ENCODE data around the gene PAX4.
"Not testable (repeated sequence)": the region's sequence is repeated elsewhere in the genome, so short reads cannot be mapped to it uniquely, and the experiment has no call there.

Gene PAX4

GRCh38 chr7:127585044-127585953 is 32.6 kb downstream of the PAX4 start, which contains the start of gene GCC1:
Gene GCC1 (minus strand): TSS chr7:127585596. CDS start chr7:127585182, 414 bp downstream.
- DNase-seq (ENCODE audit: low spot score), result peak; percentile 97

DNA sequence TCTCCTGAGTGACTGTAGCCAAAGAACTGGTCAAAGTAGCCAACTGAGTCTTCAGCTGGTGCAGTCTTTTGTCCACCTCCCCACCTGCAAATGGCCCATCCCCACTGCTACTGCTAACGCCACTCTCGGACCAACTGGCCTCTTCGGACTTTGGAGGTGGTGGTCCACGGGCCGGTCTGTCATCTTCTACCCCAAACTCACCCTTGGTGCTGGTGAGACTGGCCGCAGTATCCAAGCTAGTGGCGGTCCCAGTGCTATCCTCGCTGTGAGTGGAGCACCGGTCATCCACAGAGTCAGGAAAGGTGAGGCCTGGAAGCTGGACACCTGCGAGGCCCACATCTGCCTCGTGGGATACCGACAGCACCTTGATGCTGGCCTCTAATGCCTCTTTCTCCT is 33.3 kb downstream of the PAX4 start:
- no peak for DNase-seq (ENCODE audit: low spot score)

GRCh38 chr7:127582361-127582760 is 35.6 kb downstream of the PAX4 start:
- no peak for DNase-seq (ENCODE audit: low spot score)

DNA sequence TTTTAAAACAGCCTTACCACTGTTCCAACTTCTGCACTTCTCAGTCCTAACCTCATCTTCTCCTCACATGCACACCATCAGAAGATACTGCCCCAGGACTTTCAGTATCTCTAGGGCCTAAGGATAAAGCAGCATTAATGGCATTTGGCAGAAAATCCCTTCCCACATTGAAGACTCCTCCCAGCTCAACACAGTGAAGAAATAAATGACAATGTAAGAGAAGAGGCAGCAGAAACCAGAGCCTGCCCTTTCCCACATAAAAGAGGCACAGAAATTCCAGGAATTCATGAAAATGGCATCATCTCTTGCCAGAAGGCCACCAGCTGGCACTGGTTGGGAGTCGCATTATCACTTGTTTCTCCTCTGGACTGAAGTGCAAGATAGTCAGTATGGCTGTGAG is 36.2 kb downstream of the PAX4 start:
- no peak for DNase-seq (ENCODE audit: low spot score)

DNA sequence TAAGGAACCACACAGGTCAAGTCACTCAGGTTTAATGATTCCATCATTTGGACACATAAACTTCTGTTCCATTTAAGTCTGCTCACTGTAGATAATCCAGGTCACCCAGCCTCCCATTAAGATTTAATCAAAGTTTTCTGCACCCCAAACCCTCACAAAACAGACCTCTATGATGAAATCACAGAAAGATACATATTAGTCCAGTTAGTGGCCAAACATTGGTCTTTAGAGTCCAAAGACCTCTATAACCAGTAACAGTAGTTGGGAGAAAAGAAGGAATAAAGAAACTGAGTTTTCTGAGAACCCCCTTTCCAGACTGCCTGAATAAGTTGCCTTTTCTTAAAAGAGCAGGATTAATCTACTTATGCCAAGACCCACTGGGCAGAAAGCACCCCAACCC is 37.3 kb downstream of the PAX4 start:
- no peak for DNase-seq (ENCODE audit: low spot score)

DNA sequence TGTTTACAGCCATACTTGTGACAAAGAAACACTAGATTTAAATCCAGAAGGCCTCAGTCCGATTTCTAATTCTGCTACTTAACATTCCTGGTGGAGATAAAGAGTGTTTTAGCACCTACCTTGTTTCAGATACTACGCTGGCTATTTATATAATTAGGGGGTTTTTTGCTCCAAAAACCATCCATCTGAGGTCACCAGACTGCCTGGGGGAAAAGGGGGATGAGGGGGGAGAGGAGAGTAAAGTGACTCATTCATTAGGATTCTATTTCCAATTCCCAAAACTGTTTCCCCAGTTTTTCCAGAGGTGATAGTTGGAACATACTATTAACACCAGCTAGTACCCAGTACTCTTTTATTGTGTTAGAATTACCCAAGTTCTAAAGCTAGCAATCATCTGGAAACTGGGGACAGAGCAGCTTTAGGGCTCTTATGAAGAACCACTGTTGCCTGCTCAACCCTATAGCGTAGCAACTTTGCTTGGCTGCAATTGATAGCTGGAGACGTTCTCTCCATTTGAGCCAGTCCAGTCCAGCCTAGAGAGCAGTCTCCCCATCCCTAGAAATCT is 39.1 kb downstream of the PAX4 start:
- DNase-seq (ENCODE audit: low spot score), result no peak

DNA sequence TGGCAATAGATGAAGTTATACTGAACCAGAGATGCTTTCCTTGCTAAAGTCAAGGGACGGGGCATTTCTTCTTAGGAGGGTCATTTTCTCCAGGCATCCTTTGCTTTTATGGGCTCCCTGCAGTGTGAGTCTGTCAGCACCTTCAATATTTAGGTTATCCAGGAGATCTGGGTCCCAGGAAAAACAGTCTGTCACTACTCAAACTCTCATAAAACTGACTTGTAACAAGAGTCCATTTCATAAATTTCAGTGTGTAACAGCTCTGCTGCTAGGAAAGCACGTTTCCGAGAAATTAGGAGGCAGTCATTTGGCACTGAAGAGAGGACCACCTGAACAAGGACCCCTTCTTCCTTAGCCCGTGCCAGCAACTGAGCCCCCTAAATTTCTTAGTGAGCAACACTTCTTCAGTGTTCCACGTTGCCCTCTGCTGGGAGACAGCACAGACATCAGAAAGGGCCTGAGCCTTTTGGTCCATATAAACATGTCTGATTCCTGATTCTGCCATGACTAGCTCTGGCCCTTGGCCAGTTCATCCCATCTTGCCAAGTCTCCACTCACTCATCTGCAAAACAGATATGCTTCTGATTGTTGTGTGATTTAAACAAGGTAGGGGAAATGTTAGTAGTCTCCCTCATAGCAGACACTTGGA is 39.8 kb downstream of the PAX4 start:
- no peak for DNase-seq (ENCODE audit: low spot score)

DNA sequence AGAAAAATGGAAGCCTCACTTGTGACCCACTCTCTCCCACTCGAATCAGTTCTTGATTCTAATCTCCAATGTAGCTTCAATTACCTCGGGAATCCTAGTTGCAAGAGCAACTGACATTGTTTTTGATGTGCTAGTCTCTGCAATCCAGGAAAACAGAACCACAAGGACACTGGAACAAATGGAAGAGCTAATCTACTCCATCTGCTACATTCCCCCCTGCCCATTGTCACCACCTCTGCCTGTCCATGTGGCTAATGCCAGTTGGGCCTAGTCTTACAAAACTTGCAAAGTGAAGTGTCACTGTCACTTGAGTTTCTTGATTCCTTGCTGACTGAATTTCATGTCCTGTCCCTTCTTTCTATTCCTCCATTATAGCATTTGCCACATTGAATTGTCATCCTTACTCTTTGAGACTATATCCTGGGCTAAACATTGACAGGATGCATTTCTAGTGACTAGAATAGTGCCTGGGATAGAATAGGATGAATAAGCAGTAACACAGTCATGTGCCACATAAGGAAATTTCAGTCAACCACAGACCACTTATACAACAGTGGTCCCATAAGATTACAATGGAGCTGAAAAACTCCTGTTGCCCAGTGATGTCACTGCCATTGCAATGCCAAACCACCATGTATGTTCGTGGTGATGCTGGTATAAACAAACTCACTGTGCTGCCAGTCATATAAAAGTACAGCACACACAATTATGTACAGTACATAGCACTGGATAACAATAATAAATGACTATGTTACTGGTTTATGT is 46.0 kb downstream of the PAX4 start:
- no peak for DNase-seq (ENCODE audit: low spot score)

GRCh38 chr7:127568034-127568433 is 49.9 kb downstream of the PAX4 start:
- not testable (repeated sequence) for DNase-seq (ENCODE audit: low spot score)

DNA sequence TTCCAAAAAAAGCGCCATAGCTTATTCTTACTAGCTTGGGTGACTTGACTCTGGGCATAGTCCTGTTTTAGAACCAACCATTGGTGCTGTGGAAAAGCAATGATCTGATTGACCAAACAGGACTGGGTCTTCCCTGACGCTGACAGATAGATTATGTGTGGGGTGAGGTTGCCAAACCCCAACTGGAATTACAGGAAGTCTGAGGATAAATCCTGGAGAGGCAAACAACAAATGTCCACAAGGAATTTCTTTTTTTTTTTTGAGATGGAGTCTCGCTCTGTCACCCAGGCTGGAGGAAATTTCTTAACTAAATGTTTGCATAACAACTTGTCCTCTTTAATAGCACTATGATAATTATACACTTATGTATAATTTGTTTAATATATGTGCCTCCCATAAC is 51.7 kb downstream of the PAX4 start:
- DNase-seq (ENCODE audit: low spot score), result no peak
